Mucosa of descending colon (tissue), 3 donors: ENCODE data around the gene WDR37. TPM values are rescaled to one million over a fixed set of nuclear protein-coding genes. Genes with fewer than 3 reads are reported as not detected.
A peak's percentile ranks its signal among the peaks of the same experiment; 100 is the strongest.
"Not testable (repeated sequence)": the region's sequence is repeated elsewhere in the genome, so short reads cannot be mapped to it uniquely, and the experiment has no call there.

Source experiments
- ATAC-seq: fragments of 200-7000 bp; cut with Tn5 transposase; one replicate; pipeline ENCODE4 v1.9.1; 2020; ENCODE audit warnings: mild to moderate bottlenecking, moderate library complexity
- DNase-seq, 3 donors: peaks; one replicate each; pipeline ENCODE4 v3.0.0-alpha.2; 2020
- H3K36me3 ChIP-seq: fragments of 200-600 bp; one replicate; pipeline ENCODE4 v1.8.0; 2021; ENCODE audit warnings: low read depth, mild to moderate bottlenecking
- H3K4me1 ChIP-seq: fragments of 200-600 bp; one replicate; pipeline ENCODE4 v1.8.0; 2021; ENCODE audit warnings: low read depth, mild to moderate bottlenecking
- H3K4me3 ChIP-seq: fragments of 200-600 bp; one replicate; pipeline ENCODE4 v1.8.0; 2021; ENCODE audit warnings: mild to moderate bottlenecking
- H3K9me3 ChIP-seq: fragments of 200-600 bp; one replicate; pipeline ENCODE4 v1.8.0; 2021; ENCODE audit warnings: mild to moderate bottlenecking
- intact Hi-C, 2 donors: fragments of 100-400 bp; cut with DNase I in 1 of 2; cut with micrococcal nuclease in 1 of 2; formaldehyde crosslinking; loops; one replicate each; pipeline versions ENCODE4 v1.11.0 to v1.11.1; 2022; cut with DNase I, micrococcal nuclease
- total RNA-seq, 3 donors: library from RNA; stranded (reverse); fragmentation: NEBNext Ultra II Directional in 2 of 3; extraction: Animal tissue kit (Norgen Biotek cat#: 25700) in 2 of 3; gene quantifications; one replicate each; pipeline versions ENCODE4 v1.2.1 to v1.2.4, GENCODE V29; 2021 to 2023
- TF ChIP-seq, protein P1 (sequence below): fragments of 200-600 bp; IDR thresholded peaks from one replicate; pipeline ENCODE4 v1.8.0; 2022; ENCODE audit warnings: antibody characterized with exemption, mild to moderate bottlenecking
- donor health status: DM: no; HTN: no; CAD: no; lungs with moderate emphysema.
- donor health status: DM: no; HTN: no; CAD: no.
- donor health status: DM: no; HTN: yes; CAD: no.

WDR37 gene
- total RNA-seq, 3 donors from 2014 or later, result 18.3 to 24.1 (median 20.8) TPM

DNA sequence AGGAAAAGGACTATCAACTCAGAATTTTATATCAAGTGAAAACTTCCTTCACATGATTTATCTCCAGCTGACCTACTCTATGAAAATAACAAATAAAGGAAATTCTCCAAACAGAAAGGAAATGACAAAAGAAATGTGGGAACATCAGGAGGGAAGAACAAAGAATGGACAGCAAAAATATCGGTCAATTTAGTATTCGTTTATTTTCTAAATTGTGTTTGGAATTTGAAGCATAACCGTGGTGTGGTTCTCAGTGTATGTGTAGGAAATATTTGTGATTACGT is 8.7 kb downstream of the WDR37 start:
- TF ChIP-seq, protein P1, sequence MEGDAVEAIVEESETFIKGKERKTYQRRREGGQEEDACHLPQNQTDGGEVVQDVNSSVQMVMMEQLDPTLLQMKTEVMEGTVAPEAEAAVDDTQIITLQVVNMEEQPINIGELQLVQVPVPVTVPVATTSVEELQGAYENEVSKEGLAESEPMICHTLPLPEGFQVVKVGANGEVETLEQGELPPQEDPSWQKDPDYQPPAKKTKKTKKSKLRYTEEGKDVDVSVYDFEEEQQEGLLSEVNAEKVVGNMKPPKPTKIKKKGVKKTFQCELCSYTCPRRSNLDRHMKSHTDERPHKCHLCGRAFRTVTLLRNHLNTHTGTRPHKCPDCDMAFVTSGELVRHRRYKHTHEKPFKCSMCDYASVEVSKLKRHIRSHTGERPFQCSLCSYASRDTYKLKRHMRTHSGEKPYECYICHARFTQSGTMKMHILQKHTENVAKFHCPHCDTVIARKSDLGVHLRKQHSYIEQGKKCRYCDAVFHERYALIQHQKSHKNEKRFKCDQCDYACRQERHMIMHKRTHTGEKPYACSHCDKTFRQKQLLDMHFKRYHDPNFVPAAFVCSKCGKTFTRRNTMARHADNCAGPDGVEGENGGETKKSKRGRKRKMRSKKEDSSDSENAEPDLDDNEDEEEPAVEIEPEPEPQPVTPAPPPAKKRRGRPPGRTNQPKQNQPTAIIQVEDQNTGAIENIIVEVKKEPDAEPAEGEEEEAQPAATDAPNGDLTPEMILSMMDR, result no peak

DNA sequence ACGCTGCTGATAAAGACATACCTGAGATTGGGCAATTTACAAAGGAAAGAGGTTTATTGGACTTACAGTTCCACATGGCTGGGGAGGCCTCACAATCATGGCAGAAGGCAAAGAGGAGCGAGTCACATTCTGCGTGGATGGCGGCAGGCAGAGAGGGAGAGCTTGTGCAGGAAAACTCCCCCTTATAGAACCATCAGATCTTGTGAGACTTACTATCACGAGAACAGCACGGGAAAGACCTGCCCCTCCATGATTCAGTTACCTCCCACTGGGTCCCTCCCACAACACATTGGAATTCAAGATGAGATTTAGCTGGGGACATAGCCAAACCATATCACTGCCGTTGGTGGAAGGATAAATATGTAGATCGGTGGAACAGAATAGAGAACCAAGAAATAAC is 10.5 kb downstream of the WDR37 start:
- intact Hi-C loops, DNase-seq, ATAC-seq, H3K36me3 ChIP-seq, H3K9me3 ChIP-seq, H3K4me3 ChIP-seq, H3K4me1 ChIP-seq: not testable (repeated sequence)

More for the DNA sequence above, 8.7 kb downstream of the WDR37 start:
- DNase-seq (no peak), ATAC-seq (no peak)
- Histone ChIP-seq H3K4me3 (no peak overlapping the region), H3K9me3 (no peaks in the 10 kb centered on the region), H3K36me3 (no peaks in the 10 kb centered on the region), H3K4me1 (peaks cover 3% of the 10 kb centered on the region)
- intact Hi-C loops, result no loop called here

- ATAC-seq (peak; percentile 90), DNase-seq (no peak)
- peaks cover 9% of the 10 kb centered on the region for H3K4me1 ChIP-seq
- intact Hi-C loops, result no loop called here
- no peak overlapping the region for H3K4me3 ChIP-seq
- TF ChIP-seq, protein P1, result no peak
- H3K36me3 ChIP-seq, result no peaks in the 10 kb centered on the region
- no peaks in the 10 kb centered on the region for H3K9me3 ChIP-seq
Observed at GRCh38 chr10:1068380-1069361, 12.5 kb downstream of the WDR37 start.

DNA sequence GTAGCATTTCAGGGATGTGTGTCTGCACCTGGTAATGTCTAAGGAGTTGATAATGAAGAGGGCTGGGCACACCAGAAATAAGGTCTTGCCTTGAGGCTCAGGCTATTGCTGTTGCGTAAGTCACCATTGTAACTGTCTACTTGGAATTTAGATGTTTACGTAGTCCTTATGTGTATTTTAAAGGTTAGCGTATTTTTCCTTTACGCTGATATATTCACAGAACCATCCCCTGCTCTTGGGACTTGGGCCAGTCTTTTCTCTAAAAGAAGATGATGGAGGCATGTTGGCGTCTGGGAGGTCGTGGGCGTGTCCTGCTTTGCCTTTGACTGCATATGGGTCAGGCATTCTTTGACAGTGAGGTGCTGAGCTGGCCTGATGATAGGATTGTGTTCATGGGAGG is 14.7 kb downstream of the WDR37 start:
- no peaks in the 10 kb centered on the region for H3K36me3 ChIP-seq
- TF ChIP-seq, protein P1, result no peak
- intact Hi-C loops, result no loop called here
- H3K9me3 ChIP-seq, result no peaks in the 10 kb centered on the region
- no peak overlapping the region for H3K4me3 ChIP-seq
- H3K4me1 ChIP-seq, result peaks cover 9% of the 10 kb centered on the region
- DNase-seq, result no peak
- ATAC-seq, result no peak

DNA sequence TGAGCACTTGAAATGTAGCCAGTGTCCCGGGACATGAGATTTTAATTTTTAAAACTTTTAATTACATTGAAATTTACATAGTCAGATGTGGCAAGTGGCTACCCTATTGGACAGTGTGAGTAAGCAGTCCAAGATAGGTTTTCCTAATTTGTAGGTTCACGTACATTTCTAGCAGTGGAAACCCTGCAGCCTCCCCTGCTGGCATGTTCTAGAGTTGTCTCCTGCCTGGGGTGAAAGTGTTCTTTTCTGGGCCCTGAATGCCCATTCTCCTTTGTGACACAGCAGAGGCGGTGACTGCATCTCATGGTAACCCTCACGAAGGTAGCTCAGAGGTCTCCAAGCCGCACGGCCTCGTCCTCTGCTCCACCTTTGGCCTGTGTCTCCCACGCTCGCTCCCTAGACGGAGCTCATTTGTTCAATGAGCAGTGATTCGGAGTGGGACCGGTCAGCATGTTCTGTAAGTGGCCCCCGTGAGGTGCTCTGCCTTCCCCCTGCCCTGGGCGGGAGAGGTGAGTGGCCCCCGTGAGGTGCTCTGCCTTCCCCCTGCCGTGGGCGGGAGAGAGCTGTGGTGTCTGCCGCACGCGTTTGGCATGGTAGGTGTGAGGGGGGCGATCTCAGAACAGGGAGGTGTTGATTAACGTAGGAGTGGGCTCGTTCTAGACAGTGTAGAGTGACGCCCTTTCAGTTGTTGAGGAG is 18.0 kb downstream of the WDR37 start:
- Histone ChIP-seq H3K36me3 (no peaks in the 10 kb centered on the region), H3K9me3 (no peaks in the 10 kb centered on the region), H3K4me1 (peaks cover 8% of the 10 kb centered on the region), H3K4me3 (no peak overlapping the region)
- TF ChIP-seq, protein P1, result no peak
- DNase-seq (no peak), ATAC-seq (no peak)
- intact Hi-C loops, result no loop called here

GRCh38 chr10:1074748-1075308 is 18.6 kb downstream of the WDR37 start:
- H3K36me3 ChIP-seq, result peaks cover under 1% of the 10 kb centered on the region
- ATAC-seq (no peak), DNase-seq (no peak)
- TF ChIP-seq, protein P1, result no peak
- H3K4me3 ChIP-seq, result no peak overlapping the region
- intact Hi-C loops, result no loop called here
- H3K9me3 ChIP-seq, result no peaks in the 10 kb centered on the region
- peaks cover 12% of the 10 kb centered on the region for H3K4me1 ChIP-seq
